Right renal cortex interstitium (tissue), 3 donors: ENCODE results near the gene HOXA1. TPM values are rescaled to one million over a fixed set of nuclear protein-coding genes. Genes with fewer than 3 reads are reported as not detected.

Experiments
- DNase-seq, 3 donors: peaks; one replicate each; pipeline ENCODE4 v3.0.0-alpha.2; 2013; ENCODE audit warnings: low read depth in 3 of 3, low spot score in 2 of 3
- polyA plus RNA-seq, 3 donors: library from polyadenylated mRNA; unstranded; fragments of 120-200 nt; gene quantifications; one replicate each; pipeline ENCODE4 v1.2.1, GENCODE V29; 2013; ENCODE audit not compliant: insufficient read length in 3 of 3

Gene HOXA1
- polyA plus RNA-seq = 1 to 10 TPM; 2.3 to 2.5 (median 2.4) TPM

DNA sequence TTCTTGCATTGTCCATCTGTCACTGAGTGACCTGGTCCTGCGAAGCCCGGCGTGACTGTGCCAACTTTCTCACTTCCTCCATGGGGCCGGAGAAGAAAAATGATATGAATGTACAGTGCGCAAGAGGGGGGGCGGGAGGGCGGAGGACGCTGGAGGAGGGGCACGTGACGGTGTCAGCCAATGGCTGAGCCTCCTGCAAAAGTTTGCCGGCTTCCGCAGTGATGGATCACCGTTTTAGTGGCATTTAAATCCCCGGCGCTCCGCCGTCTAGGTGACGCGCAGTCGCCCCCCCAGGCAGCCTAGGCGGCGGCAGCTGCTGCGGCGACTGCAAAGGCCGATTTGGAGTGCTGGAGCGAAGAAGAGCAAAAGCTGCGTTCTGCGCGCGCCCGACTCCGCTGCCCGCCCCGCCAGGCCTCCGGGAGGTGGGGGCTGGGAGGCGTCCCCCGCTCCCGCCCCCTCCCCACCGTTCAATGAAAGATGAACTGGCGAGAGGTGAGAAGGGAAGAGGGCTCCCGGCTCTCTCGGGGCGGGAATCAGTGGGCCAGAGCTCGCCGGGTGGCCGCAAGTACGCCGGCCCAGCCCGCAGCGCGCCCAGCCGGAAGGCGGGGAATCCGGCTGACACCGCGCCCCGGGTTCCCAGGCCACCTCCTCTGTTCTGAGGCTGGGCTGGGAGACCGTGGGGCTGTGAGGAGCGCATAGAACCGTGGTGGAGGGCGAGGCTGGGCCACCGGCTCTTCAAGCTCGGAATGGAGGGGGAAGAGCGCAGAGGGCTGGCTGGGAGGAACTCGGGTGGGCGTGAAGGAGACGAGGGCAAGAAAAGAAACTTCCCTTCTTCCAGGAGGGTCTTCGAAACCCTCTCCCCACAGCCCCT is at the start of gene HOXA1:
Gene HOXA1 (minus strand): TSS at position 104 of the 871 bp plus-strand sequence. CDS start 88 bp downstream, at position 16.
- peak; percentile 70 to 86 (median 85) for DNase-seq

DNA sequence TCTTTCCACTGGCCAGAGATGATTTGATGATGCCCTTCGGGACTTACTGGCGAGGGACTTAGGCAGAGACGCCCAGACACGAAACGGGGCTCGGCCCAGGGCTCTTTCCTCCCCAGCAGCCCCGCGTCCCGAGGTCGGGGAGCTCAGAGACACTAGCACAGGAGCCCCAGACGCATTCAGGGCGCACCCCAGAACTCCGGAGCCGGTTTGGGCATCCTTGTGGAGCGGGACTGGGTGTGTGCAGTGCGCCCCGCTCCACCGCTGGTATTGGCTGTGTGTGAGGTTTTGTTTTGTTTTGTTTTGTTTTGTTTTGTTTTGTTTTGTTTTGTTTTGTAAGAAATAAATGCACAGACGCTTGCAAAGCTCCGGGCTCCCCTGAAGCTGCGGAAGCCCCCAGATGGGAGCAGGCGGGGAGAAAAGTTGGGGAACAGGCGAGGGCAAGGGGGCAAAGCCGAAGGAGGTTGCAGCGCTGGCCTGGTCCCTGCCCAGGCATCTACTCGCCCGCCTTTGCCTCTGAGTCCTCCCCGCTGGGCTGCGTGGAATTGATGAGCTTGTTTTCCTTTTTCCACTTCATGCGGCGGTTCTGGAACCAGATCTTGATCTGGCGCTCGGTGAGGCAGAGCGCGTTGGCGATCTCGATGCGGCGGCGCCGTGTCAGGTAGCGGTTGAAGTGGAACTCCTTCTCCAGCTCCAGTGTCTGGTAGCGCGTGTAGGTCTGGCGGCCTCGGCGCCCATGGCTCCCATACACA is 49.5 kb upstream of the HOXA1 start:
- no peak for DNase-seq

DNA sequence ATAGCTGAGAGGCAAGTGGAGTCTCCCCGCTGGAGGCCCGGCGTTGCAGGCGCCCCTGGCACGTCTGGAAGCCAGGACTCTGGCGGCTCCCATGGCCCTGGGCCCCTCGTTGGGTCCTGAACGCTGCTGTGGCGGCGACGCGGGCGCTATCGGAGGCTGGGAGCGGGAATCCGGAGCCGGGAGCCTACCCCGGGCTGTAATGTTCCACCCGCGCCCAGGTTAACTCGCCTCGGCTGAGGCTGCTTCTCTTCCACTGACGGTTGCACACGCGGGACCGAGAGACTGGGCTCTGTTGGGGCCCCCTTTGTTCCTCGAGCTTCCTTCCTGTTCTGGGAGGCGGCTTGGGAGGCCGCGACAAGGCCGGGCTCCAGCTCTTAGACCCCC is 49.0 kb upstream of the HOXA1 start:
- DNase-seq = no peak

DNA sequence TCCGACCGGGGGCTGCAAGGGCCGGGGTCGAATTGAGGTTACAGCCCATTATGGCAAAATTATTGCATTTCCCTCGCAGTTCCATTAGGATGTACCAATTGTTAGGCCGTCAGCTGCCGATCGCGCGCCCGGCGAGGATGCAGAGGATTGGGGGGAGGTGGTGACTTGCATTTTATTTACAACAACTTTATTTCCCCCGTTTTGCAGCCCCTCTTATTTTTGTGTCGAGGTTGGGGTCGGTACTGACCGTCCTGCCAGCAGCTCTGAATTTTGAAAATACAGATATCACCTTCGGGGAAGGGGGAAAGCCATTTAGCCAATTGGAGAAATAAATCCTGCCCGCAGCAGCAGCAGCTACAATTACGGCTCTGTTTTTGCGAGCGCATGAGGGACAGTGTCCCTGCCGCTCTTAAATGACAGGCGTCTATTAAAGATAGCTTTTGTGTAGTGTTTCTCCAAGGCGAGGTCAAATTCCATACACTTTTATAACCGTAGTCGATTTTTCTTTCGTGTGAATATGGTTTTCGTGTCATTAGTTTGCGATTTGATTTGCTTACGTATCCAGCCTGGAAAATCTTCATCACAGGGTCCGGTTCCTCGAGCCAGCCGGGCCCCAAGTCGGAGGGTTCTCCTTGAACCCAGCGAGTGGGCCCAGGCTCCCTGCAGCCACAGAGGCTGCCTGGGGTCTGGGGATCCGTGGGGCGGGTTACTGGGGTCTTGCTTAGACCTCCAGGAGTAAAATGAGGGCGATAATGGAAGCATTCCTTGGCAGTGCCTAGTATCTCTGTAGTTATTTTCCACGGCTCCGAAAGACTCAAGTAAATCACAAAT is 48.4 kb upstream of the HOXA1 start:
- DNase-seq = no peak

DNA sequence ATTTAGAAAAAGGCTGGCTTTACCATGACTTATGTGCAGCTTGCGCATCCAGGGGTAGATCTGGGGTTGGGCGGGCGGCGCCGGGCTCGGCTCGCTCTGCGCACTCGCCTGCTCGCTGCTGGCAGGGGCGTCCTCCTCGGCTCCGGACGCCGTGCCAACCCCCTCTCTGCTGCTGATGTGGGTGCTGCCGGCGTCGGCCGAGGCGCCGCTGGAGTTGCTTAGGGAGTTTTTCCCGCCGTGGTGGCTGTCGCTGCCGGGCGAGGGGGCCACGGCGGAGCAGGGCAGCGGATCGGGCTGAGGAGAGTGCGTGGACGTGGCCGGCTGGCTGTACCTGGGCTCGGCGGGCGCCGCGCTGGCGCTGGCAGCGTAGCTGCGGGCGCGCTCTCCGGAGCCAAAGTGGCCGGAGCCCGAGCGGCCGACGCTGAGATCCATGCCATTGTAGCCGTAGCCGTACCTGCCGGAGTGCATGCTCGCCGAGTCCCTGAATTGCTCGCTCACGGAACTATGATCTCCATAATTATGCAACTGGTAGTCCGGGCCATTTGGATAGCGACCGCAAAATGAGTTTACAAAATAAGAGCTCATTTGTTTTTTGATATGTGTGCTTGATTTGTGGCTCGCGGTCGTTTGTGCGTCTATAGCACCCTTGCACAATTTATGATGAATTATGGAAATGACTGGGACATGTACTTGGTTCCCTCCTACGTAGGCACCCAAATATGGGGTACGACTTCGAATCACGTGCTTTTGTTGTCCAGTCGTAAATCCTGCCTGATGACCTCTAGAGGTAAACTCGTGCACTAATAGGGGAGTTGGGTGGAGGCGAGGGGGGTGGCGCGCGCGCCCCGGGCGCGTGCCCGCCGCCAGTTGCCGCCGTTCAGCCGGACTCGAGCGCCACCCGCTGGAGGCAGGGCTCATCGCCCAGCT is 47.5 kb upstream of the HOXA1 start, which contains the start of gene HOXA5:
Gene HOXA5 (minus strand): TSS at position 659 of the 927 bp plus-strand sequence. CDS start 74 bp downstream, at position 585.
- peak in 2 of 3 donors; percentile 87 to 90 for DNase-seq

DNA sequence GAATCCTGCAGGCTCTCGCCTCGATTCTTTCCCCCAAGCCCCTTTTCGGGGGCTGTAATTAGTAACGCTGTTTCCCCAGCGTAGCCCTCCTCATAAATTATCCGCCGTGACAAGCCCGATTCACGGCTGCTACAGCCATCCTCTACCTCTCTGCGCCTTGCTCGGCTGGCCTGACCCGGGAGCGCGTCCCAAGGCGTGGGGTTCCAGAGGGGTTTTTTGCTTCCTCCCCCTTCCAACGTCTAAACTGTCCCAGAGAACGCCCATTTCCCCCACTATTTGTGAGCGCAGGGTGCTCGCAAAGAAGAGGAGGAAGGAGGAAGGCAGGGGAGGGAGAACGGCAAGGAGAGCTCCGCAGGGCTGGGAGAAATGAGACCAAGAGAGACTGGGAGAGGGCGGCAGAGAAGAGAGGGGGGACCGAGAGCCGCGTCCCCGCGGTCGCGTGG is 46.8 kb upstream of the HOXA1 start:
- DNase-seq = no peak

DNA sequence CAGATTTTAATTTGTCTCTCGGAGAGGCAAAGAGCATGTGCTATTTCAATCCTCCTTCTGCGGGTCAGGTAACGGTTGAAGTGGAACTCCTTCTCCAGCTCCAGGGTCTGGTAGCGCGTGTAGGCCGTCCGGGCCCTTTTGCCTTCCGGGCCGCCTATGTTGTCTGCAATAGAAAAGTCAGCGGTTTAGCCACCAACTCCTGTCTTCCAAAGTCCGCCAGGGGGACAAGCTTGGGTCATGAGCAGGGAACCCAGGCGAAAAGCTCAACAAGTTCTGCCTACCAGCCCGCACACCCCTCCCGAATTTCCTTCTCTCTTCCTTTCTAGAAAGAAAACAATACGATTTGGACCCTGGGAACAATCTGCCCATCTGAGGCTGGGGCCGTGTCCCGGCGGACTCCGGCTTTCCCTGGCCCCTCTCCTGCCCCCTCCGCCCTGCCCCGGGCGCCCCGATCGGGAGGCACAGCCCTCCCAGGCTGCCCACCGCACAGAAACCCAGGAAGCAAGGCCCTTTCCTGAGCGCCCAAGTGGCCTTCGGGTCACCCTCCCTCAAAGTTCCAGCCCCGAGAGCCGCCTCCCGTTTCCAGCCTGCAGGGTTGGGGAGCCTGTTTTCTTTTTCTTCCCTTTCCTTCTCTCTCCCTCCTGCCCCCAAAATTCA is 46.3 kb upstream of the HOXA1 start:
- DNase-seq = no peak

- DNase-seq = no peak
Observed at GRCh38 chr7:27141137-27141922, 45.5 kb upstream of the HOXA1 start.

DNA sequence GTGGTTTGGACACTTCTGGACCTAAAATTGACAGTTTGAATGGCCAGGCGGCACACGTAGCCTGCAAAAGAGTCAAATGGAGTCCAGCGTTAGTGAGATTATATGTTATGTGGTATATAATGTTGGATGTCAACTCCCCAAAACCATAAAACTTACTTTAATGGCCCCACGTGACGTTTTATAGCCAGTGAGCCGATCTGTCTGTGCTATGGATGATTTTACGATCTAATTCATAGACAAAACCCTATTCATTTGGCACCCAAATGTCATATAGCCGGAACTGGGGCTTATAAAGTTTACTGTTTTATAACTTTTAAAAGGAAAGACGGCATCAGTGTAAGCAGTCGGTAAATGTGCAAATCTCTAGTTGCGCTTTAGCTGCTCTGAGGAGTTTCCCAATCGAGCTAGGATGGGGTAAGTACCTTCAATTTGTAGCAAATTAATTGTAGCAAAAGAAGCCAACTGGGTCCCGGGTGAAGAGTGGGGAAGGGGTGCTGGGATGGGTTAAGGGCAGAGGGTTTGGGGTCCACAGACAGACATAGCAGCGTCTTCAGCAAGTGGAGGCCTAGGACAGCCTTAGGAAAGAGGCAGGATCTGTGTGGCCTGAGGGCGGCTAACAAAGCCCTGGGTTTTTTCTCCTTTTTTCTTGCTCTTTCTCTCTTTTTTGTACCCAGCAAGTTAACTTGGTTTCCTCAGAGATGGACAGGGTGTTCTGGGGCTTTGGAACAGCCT is 44.5 kb upstream of the HOXA1 start:
- no peak for DNase-seq

DNA sequence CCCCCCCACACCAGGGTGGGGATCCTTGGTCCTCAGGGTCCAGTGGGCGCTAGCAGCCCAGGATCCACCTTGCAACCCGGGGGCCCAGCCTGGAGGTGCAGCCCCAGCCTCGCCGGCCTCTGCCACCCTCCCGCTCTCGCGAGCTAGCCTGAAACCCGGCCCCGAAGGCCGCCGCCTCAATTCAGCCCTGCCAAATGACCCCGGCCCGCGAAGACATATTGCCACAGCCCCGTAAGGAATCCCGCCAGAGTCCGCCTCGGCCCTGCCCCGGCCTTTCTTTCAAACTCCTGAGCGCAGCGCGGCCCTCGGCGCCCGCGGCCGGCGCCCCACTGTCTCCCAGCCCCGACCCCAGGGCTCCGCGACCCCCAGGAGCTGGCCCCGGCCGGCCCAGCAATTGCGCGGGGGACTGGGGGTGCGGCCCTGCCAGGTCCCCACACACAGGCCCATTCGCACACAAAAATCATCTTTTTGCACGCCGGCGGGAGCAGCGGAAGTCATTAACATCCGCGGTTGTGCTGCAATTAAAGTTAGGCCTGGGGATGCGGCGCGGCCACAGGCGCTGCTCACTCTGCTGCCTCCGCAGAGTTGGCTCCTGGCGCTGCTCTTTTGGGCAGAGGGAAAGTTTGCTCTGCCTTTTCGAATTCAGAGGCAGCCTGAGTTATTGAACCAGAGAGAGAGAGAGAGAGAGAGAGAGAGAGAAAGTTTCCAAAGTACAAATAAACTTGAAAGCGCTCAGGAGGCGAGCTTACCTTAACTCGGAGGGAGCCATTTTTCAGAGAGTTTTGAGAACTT is 43.7 kb upstream of the HOXA1 start:
- DNase-seq = no peak

DNA sequence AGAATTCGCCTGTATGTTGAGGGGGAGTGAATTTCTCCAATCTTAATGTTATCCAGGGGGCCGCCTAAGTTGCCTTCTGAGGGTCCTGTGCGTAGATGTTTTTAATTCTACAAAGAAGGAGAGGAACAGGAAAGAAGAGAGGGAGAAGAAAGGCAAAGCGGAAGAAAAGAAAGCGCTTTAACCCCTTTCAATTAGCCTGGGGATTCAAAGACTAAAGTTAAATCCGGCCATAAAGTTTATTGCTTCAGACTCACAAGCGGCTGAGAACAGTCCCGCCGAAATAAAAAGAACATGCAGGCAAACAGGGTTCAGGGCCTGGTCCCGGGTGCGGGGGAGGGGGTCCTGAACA is 43.2 kb upstream of the HOXA1 start:
- no peak for DNase-seq

DNA sequence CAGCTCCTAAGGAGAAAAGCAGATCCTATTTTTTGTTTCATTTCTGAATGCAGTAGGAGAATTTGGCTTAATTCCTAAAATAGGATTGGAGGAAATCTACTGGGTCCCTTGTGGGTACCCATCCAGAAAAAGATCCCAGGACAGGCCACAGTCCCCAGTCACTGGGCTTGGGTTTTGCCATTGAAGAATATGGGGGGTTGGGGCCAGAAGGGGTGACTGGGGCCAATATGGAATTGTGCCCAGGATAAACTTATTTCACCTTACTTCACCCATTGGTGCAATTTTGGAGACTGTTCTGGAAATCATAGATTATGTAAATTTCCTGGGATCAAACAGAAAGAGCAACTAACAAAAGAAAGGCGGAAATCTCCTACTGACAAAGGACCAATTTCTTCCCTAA is 42.7 kb upstream of the HOXA1 start:
- DNase-seq = no peak

GRCh38 chr7:27137640-27138315 is 42.0 kb upstream of the HOXA1 start:
- no peak for DNase-seq

- DNase-seq = no peak
Observed at GRCh38 chr7:27134392-27134791, 38.6 kb upstream of the HOXA1 start.

DNA sequence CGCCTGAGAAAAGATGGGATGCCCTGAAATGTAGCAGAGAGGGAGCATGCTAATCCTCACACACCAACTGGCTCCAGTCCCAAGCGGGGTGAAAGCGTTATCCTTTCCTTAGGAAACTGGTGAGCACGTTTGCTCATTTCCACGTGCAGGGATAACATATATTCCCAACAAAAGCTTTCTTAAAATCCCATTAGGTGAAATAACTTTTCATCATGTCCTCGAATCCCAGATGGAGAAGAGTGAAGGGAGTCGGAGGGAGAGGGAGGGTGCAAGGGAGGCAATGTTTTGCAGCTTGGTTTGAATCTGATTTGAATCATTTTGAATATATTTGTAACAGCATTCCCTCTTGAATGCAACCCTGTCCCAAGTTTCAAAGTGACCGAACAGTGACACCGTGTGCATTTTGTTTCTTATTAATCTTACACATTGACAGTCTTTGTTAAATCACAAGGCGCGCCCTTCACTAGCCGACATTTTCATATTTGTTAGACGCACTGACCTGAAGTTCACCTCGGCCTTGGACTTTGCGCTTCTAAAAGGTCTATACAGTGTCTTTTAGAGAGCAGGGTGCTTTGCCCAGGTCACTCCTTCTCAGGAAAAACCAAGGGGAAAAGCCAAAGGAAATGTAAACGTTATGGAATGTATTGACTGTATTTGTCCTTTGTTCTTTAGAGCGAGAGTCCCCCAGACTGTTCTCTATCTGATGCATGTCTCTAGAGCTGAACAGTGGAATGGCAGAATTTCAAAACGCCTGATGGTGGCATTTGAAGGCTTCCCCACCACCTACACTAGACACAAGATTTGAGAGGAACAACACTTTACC is 37.8 kb upstream of the HOXA1 start:
- no peak for DNase-seq

DNA sequence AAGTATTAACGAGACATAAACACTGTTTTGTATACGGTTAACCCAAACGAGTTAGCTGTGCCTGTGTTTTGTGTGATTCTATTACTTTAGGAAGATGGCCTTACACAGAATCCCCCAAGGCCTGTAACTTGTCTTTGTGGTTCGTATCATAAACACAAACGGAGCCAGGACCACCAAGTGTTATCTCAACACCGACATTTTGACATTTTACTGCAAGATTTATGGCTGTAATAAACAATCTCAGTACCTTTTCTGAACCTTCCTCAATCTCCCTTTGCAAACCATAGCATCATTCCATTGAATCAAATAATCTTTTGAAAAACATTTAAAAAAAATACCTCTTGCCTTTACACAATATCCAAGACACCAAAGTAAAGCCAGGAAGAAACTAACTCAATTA is 37.2 kb upstream of the HOXA1 start:
- DNase-seq = no peak
